IMR-90 (cell line): ENCODE results near the gene CADM2. TPM values are rescaled to one million over a fixed set of nuclear protein-coding genes. Genes with fewer than 3 reads are reported as not detected.

Experiments
- ATAC-seq: fragments of 200-7000 bp; cut with Tn5 transposase; 2 replicates; pipeline ENCODE4 v1.9.1; 2020; ENCODE audit warnings: low read depth, mild to moderate bottlenecking, moderate library complexity
- BruUV-seq: library from RNA; stranded (reverse); fragments of 400-500 nt; replicated peaks from 2 replicates; lab custom pipeline; 2021; lab: Mats Ljungman, UMichigan
- CTCF ChIA-PET: fragments of 300-600 bp; formaldehyde crosslinking; extraction: SDS; loops from one replicate; lab custom pipeline; 2021; ENCODE audit warnings: antibody characterized with exemption; lab: Yijun Ruan, JAX
- POLR2A ChIA-PET: fragments of 300-600 bp; sonication (Branson Sonifier 250); formaldehyde crosslinking; loops from one replicate; lab custom pipeline; 2022; ENCODE audit warnings: antibody characterized with exemption; ENCODE audit not compliant: unreplicated experiment; lab: Charles Lee
- DNase-seq: peaks from one replicate; pipeline ENCODE4 v3.0.0; 2013
- H2AFZ ChIP-seq: replicated peaks from 2 replicates; pipeline ENCODE3; 2013; ENCODE audit warnings: low read length, mild to moderate bottlenecking; ENCODE audit not compliant: poor library complexity
- H2AK5ac ChIP-seq: 2 replicates; pipeline ENCODE4 v1.6.1; 2013; ENCODE audit warnings: low read depth, low read length, inconsistent platforms
- H2AK9ac ChIP-seq: replicated peaks from 2 replicates; pipeline ENCODE3; 2013; ENCODE audit warnings: mild to moderate bottlenecking, low read depth, low read length, moderate library complexity; ENCODE audit not compliant: poor library complexity
- H2BK120ac ChIP-seq: 2 replicates; pipeline ENCODE4 v1.6.1; 2013; ENCODE audit warnings: low read depth, low read length, inconsistent platforms
- H2BK15ac ChIP-seq: 3 replicates; pipeline ENCODE4 v1.6.1; 2013; ENCODE audit warnings: low read depth, low read length, inconsistent platforms
- H2BK20ac ChIP-seq: 2 replicates; pipeline ENCODE4 v1.6.1; 2013; ENCODE audit warnings: low read depth, mild to moderate bottlenecking, inconsistent platforms, low read length, moderate library complexity
- H2BK5ac ChIP-seq: 2 replicates; pipeline ENCODE4 v1.6.1; 2013; ENCODE audit warnings: mild to moderate bottlenecking, low read depth, low read length, inconsistent platforms; ENCODE audit not compliant: poor library complexity, severe bottlenecking
- H3K14ac ChIP-seq: replicated peaks from 2 replicates; pipeline ENCODE4 v1.6.1; 2013; ENCODE audit warnings: low read depth, low read length, inconsistent platforms
- H3K18ac ChIP-seq: 2 replicates; pipeline ENCODE4 v1.6.1; 2013; ENCODE audit warnings: low read depth, low read length, control low read depth
- H3K23ac ChIP-seq: 2 replicates; pipeline ENCODE4 v1.6.1; 2013; ENCODE audit warnings: low read depth, low read length, inconsistent platforms
- H3K27ac ChIP-seq: 2 replicates; pipeline ENCODE4 v1.5.1; 2013; ENCODE audit warnings: mild to moderate bottlenecking, control low read depth, low read length; ENCODE audit not compliant: insufficient read depth
- H3K27me3 ChIP-seq: 2 replicates; pipeline ENCODE4 v1.6.1; 2013; ENCODE audit warnings: low read length; ENCODE audit not compliant: control insufficient read depth, insufficient read depth
- H3K36me3 ChIP-seq: 2 replicates; pipeline ENCODE4 v1.6.1; 2013; ENCODE audit warnings: low read length, mixed read lengths; ENCODE audit not compliant: control insufficient read depth, insufficient read depth
- H3K4ac ChIP-seq: 2 replicates; pipeline ENCODE4 v1.6.1; 2013; ENCODE audit warnings: low read depth, low read length, inconsistent platforms
- H3K4me1 ChIP-seq: 2 replicates; pipeline ENCODE4 v1.6.1; 2013; ENCODE audit warnings: low read length, mixed read lengths; ENCODE audit not compliant: control insufficient read depth, insufficient read depth
- H3K4me2 ChIP-seq: 2 replicates; pipeline ENCODE4 v1.6.1; 2013; ENCODE audit warnings: low read depth, mild to moderate bottlenecking, control low read depth, low read length, moderate library complexity
- H3K4me3 ChIP-seq: 2 replicates; pipeline ENCODE4 v1.5.1; 2013; ENCODE audit warnings: low read depth, mild to moderate bottlenecking, control low read depth, low read length, moderate library complexity; ENCODE audit not compliant: insufficient read depth
- H3K56ac ChIP-seq: 2 replicates; pipeline ENCODE4 v1.6.1; 2013; ENCODE audit warnings: low read length, inconsistent platforms; ENCODE audit not compliant: insufficient read depth; ENCODE audit errors: extremely low read depth
- H3K79me1 ChIP-seq, 2 experiments: 2 replicates each; pipeline ENCODE4 v1.6.1; 2013; ENCODE audit warnings: low read length in 2 of 2, inconsistent platforms in 1 of 2, low read depth in 1 of 2
- H3K9ac ChIP-seq: 2 replicates; pipeline ENCODE4 v1.6.1; 2013; ENCODE audit warnings: low read depth, low read length, control low read depth
- H3K9me1 ChIP-seq: 2 replicates; pipeline ENCODE4 v1.6.1; 2013; ENCODE audit warnings: low read length, inconsistent platforms; ENCODE audit not compliant: insufficient read depth
- H3K9me3 ChIP-seq: 2 replicates; pipeline ENCODE4 v1.6.1; 2013; ENCODE audit warnings: low read length; ENCODE audit not compliant: control insufficient read depth, insufficient read depth
- H4K20me1 ChIP-seq: 2 replicates; pipeline ENCODE4 v1.6.1; 2013; ENCODE audit warnings: low read length, inconsistent platforms; ENCODE audit not compliant: insufficient read depth
- H4K5ac ChIP-seq: 2 replicates; pipeline ENCODE4 v1.6.1; 2013; ENCODE audit warnings: mild to moderate bottlenecking, low read depth, low read length, control low read depth
- H4K8ac ChIP-seq, 2 experiments: 2 replicates each; pipeline ENCODE4 v1.6.1; 2013; ENCODE audit warnings: low read depth in 2 of 2, low read length in 2 of 2, control low read depth in 1 of 2, inconsistent platforms in 1 of 2
- H4K91ac ChIP-seq: 2 replicates; pipeline ENCODE4 v1.6.1; 2013; ENCODE audit warnings: low read depth, low read length, inconsistent platforms; ENCODE audit not compliant: insufficient read depth
- CTCF ChIP-seq: conservative IDR thresholded peaks from 2 replicates; pipeline ENCODE4 v1.5.1; 2012; ENCODE audit warnings: mild to moderate bottlenecking, low read depth, low read length, improper control_type of control experiment
- FOS ChIP-seq: fragments of 150-350 bp; IDR thresholded peaks from 2 replicates; pipeline ENCODE4 v1.6.1; 2016; ENCODE audit warnings: low read depth, low read length
- MAFK ChIP-seq: IDR thresholded peaks from 2 replicates; pipeline ENCODE4 v1.6.1; 2012; ENCODE audit warnings: low read depth, low read length, improper control_type of control experiment
- MAZ ChIP-seq: IDR thresholded peaks from 2 replicates; pipeline ENCODE4 v1.6.1; 2012; ENCODE audit warnings: low read depth, mild to moderate bottlenecking, low read length, improper control_type of control experiment, moderate library complexity, borderline replicate concordance
- MXI1 ChIP-seq: IDR thresholded peaks from 2 replicates; pipeline ENCODE4 v1.6.1; 2012; ENCODE audit warnings: low read depth, mild to moderate bottlenecking, low read length, moderate library complexity, borderline replicate concordance
- NFE2L2 ChIP-seq: fragments of 150-350 bp; IDR thresholded peaks from 2 replicates; pipeline ENCODE4 v1.6.1; 2016; ENCODE audit warnings: low read depth, mild to moderate bottlenecking, low read length
- POLR2A ChIP-seq: IDR thresholded peaks from 2 replicates; pipeline ENCODE4 v1.6.1; 2012; ENCODE audit warnings: mild to moderate bottlenecking, low read depth, low read length
- RAD21 ChIP-seq: IDR thresholded peaks from 2 replicates; pipeline ENCODE4 v1.6.1; 2012; ENCODE audit warnings: low read length, improper control_type of control experiment
- SMC3 ChIP-seq: fragments of 150-350 bp; IDR thresholded peaks from 2 replicates; pipeline ENCODE4 v1.6.1; 2016; ENCODE audit warnings: low read depth, mild to moderate bottlenecking, antibody characterized with exemption, low read length, moderate library complexity
- WGBS, 2 experiments: methylation state at CpG; one replicate each; pipeline versions ENCODE4 v1.1.5 to v1.1.7; 2013; ENCODE audit warnings: missing lambda C conversion rate in 2 of 2; ENCODE audit not compliant: insufficient read length in 1 of 2; ENCODE audit errors: extremely low coverage in 2 of 2; 5-methylcytosine and 5-hydroxymethylcytosine counted together
- dilution Hi-C: fragments of 300-500 bp; cut with HindIII; formaldehyde crosslinking; loops from one replicate; pipeline ENCODE4 v1.14.3; 2018; ENCODE audit warnings: low sequenced_read_pairs; ENCODE audit not compliant: unreplicated experiment
- in situ Hi-C: fragments of 300-500 bp; cut with MboI; formaldehyde crosslinking; loops from 3 replicates; pipeline ENCODE4 v1.14.3; 2019; ENCODE audit warnings: low sequenced_read_pairs, inconsistent platforms, mixed read lengths
- intact Hi-C: fragments of 100-400 bp; cut with micrococcal nuclease; formaldehyde crosslinking; loops from 2 replicates; pipeline ENCODE4 v1.10.0; 2022
- polyA plus RNA-seq, 3 experiments: library from polyadenylated mRNA; depleted of rRNA; stranded (reverse); fragments of >200 nt; gene quantifications; 2 replicates each; pipeline ENCODE4 v1.2.3, GENCODE V29; 2012; ENCODE audit warnings: low replicate concordance in 1 of 3
- total RNA-seq: library from RNA; depleted of rRNA; stranded (reverse); fragments of >200 nt; gene quantifications from 2 replicates; pipeline ENCODE4 v1.2.3, GENCODE V29; 2012

CADM2 gene
- total and polyA plus RNA-seq, 2 of the 4 experiments (the other 2 are of a cell fraction) = not detected

GRCh38 chr3:85210540-85210939 lies 251.8 kb downstream of the CADM2 start:
- Histone ChIP-seq H3K56ac (no peak overlapping the region), H2AFZ (no peak overlapping the region), H2AK5ac (no peak overlapping the region), H4K5ac (no peak overlapping the region), H3K79me1 (no peaks in the 10 kb centered on the region), H3K23ac (no peak overlapping the region), H2BK20ac (no peak overlapping the region), H4K8ac (no peak overlapping the region), H2BK5ac (no peak overlapping the region), H3K36me3 (no peaks in the 10 kb centered on the region), H3K4me3 (no peak overlapping the region), H3K27ac (no peak overlapping the region), H3K4me1 (no peaks in the 10 kb centered on the region), H3K9ac (no peak overlapping the region), H3K9me1 (no peaks in the 10 kb centered on the region), H4K91ac (no peak overlapping the region), H4K20me1 (no peaks in the 10 kb centered on the region), H2BK120ac (no peak overlapping the region), H3K9me3 (0 out of 2 replicates have a peak, but pooled peaks cover 2% of the 10 kb centered on the region), H3K14ac (no peak overlapping the region), H2AK9ac (no peak overlapping the region), H3K4me2 (no peak overlapping the region), H3K27me3 (no peaks in the 10 kb centered on the region), H2BK15ac (no peak overlapping the region), H3K4ac (no peak overlapping the region), H3K18ac (no peak overlapping the region)
- intact Hi-C loops (no loop called here), in situ Hi-C loops (no loop called here), dilution Hi-C loops (no loop called here)
- ATAC-seq (no peak), DNase-seq (no peak)
- no CpG with 5 or more reads among the region's 2 CpGs for WGBS, 2 experiments
- TF ChIP-seq NFE2L2 (no peak), SMC3 (no peak), CTCF (no peak), RAD21 (no peak), MAFK (no peak), MAZ (no peak), FOS (no peak), POLR2A (no peak), MXI1 (no peak)
- BruUV-seq = no TSS peak
- POLR2A ChIA-PET = no interaction called here
- CTCF ChIA-PET = no interaction called here
